Large intestine (tissue), 3 donors: ENCODE results near the gene ENTPD2. TPM values are rescaled to one million over a fixed set of nuclear protein-coding genes. Genes with fewer than 3 reads are reported as not detected.

ENCODE experiments used
- DNase-seq, 2 donors: peaks; one replicate each; pipeline versions ENCODE4 v3.0.0 to v3.0.0-alpha.2; 2013
- H3K27ac ChIP-seq: one replicate; pipeline ENCODE4 v1.5.1; 2013; ENCODE audit warnings: low read length
- H3K27me3 ChIP-seq: 2 replicates; pipeline ENCODE4 v1.6.1; 2013; ENCODE audit warnings: low read length; ENCODE audit not compliant: control insufficient read depth, insufficient read depth
- H3K36me3 ChIP-seq: 2 replicates; pipeline ENCODE4 v1.6.1; 2013; ENCODE audit warnings: low read length; ENCODE audit not compliant: control insufficient read depth, insufficient read depth
- H3K4me1 ChIP-seq: one replicate; pipeline ENCODE4 v1.6.1; 2013; ENCODE audit warnings: low read length; ENCODE audit not compliant: control insufficient read depth, insufficient read depth
- H3K4me3 ChIP-seq: one replicate; pipeline ENCODE4 v1.5.1; 2013; ENCODE audit warnings: low read length
- H3K9me3 ChIP-seq: one replicate; pipeline ENCODE4 v1.6.1; 2013; ENCODE audit warnings: mild to moderate bottlenecking, low read depth, low read length, moderate library complexity; ENCODE audit not compliant: control insufficient read depth
- WGBS: methylation state at CpG from one replicate; pipeline ENCODE4 v1.1.5; 2013; ENCODE audit warnings: low lambda C conversion rate; ENCODE audit not compliant: insufficient coverage; 5-methylcytosine and 5-hydroxymethylcytosine counted together
- polyA plus RNA-seq: library from polyadenylated mRNA; unstranded; fragments of 120-200 nt; gene quantifications from one replicate; pipeline ENCODE4 v1.2.1, GENCODE V29; 2013

Gene ENTPD2
- polyA plus RNA-seq, 1 donor: 9.9 TPM

DNA sequence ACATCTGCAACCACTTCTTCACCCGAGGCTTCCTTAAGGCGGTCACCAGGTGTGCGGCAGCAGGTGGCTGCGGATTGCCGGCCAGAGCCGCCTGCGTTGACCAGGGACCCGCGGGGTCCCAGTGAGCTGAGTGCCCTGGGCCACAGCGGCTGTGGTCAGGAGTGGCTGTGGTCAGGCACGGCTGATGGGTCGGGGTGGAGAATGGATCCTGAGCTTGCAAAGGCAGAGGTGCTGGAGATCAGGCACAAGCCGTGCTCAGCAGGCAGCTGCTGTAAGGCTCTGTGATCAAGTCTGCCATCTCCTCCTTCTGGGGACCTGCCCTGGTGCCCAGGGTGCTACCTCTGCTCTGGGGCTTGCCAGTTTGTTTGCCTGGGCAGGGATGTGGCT lies 25.5 kb upstream of the ENTPD2 start:
- Histone ChIP-seq H3K4me3 (no peak overlapping the region), H3K4me1 (peaks cover 24% of the 10 kb centered on the region), H3K9me3 (peaks cover 3% of the 10 kb centered on the region), H3K27ac (no peak overlapping the region), H3K27me3 (peaks cover 24% of the 10 kb centered on the region), H3K36me3 (peaks cover 32% of the 10 kb centered on the region)
- no CpG with 5 or more reads among the region's 13 CpGs for WGBS
- DNase-seq: no peak

DNA sequence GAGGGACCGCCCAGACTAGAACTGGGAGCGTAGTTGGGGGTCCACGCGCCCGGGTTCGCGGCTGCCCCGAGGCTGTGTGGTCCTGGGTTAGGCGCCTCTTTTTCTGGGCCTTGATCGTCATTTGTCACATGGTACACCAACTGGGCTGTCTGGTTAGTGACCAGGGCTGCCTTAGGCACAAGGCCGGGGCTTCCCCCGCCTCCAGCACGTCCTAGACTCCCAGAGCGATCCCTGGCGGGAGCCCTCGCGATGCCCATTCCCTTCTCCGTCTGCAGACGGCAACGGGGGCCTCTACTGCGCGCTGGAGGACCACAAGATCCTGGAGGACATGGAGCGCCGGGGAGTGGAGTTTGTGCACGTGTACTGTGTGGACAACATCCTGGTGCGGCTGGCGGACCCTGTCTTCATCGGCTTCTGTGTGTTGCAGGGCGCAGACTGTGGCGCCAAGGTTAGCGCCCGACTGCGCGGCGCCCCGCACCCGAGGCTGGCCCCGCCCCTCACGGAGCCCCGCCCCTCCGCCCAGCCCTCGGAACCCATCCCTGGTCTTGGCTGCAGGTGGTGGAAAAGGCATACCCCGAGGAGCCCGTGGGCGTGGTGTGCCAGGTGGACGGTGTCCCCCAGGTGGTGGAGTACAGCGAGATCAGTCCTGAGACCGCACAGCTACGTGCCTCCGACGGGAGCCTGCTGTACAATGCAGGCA lies 25.0 kb upstream of the ENTPD2 start:
- no CpG with 5 or more reads among the region's 51 CpGs for WGBS
- Histone ChIP-seq H3K4me1 (peaks cover 27% of the 10 kb centered on the region), H3K4me3 (peak overlapping the region; percentile 74), H3K27me3 (peaks cover 24% of the 10 kb centered on the region), H3K27ac (no peak overlapping the region), H3K36me3 (peaks cover 32% of the 10 kb centered on the region), H3K9me3 (peaks cover 3% of the 10 kb centered on the region)
- DNase-seq: peak in 1 of 2 donors; percentile 31

DNA sequence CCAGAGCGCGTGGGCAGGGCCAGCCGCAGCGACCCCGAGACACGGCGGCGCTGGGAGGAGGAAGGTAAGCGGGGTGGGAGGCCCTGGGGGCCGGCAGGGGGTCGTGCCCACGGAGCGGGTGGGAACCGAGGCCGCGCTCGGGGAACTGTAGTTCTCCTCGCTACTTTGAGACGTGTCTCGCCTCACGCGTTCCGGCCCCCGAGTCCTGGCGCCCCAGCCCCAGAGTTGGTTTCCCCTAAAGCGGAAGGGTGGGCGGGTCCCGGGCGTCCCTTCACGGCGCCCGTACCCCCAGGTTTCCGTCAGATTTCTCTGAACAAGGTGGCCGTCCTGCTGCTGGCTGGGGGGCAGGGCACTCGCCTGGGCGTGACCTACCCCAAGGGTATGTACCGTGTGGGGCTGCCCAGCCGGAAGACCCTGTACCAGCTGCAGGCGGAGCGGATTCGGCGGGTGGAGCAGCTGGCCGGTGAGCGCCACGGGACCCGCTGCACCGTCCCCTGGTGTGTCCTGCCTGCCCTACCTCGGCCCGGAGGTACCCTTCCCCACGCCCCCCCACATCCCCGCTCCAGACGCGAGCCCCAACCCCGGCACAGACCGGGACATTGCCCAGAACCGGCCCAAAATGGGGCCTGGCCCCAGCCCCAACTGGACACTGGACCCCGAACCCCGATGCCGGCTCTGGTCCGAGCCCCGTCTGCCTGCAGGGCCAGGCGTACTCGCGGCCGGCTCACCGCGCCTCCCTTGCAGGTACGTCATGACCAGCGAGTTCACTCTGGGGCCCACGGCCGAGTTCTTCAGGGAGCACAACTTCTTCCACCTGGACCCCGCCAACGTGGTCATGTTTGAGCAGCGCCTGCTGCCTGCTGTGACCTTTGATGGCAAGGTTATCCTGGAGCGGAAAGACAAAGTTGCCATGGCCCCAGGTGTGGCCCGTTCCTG lies 24.2 kb upstream of the ENTPD2 start:
- peaks cover 24% of the 10 kb centered on the region for H3K27me3 ChIP-seq
- peaks cover 30% of the 10 kb centered on the region for H3K36me3 ChIP-seq
- DNase-seq: peak in 1 of 2 donors; percentile 44
- no CpG with 5 or more reads among the region's 76 CpGs for WGBS
- peaks cover 3% of the 10 kb centered on the region for H3K9me3 ChIP-seq
- H3K4me1 ChIP-seq: peaks cover 34% of the 10 kb centered on the region
- peak overlapping the region; percentile 74 for H3K4me3 ChIP-seq
- H3K27ac ChIP-seq: no peak overlapping the region

DNA sequence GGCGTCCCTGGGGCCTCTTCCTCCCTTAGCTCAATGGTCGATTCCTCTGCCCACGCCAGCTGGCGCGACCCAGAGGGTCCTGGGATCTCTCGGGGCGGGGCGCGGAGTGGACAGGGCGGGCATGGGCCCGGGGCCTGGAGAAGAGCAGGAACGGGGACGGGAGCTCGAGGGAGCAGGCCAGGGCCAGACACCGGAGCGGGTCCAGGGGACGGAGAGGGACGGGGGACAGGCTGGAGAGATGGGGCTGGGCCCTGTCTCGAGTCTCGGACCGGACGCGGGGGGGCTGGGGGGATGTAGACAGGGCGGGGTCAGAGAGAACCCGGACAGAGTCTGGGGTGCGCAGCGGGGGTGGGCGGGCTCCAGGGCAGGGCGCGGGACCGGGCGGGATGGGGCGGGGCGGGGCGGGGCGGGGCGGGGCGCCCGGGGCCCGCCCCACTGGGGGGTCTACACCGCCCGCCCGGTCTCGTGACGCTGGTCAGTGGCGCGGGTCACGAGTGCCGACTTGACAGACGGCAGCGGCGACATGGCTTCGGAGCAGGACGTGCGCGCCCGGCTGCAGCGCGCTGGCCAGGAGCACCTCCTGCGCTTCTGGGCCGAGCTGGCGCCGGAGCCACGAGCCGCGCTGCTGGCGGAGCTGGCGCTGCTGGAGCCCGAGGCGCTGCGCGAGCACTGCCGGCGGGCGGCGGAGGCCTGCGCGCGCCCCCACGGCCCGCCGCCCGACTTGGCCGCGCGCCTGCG lies 23.3 kb upstream of the ENTPD2 start, which contains the start of gene UAP1L1:
Gene UAP1L1 (plus strand): TSS at position 508 of the 738 bp plus-strand sequence. CDS start 16 bp downstream, at position 524.
- Histone ChIP-seq H3K36me3 (peaks cover 25% of the 10 kb centered on the region), H3K4me1 (peaks cover 34% of the 10 kb centered on the region), H3K4me3 (peak within 1 kb of the TSS; percentile 74), H3K27ac (peak within 1 kb of the TSS; percentile 24), H3K9me3 (peaks cover 3% of the 10 kb centered on the region), H3K27me3 (peaks cover 24% of the 10 kb centered on the region)
- DNase-seq: peak; percentile 69 to 77
- WGBS: no CpG with 5 or more reads among the region's 87 CpGs

DNA sequence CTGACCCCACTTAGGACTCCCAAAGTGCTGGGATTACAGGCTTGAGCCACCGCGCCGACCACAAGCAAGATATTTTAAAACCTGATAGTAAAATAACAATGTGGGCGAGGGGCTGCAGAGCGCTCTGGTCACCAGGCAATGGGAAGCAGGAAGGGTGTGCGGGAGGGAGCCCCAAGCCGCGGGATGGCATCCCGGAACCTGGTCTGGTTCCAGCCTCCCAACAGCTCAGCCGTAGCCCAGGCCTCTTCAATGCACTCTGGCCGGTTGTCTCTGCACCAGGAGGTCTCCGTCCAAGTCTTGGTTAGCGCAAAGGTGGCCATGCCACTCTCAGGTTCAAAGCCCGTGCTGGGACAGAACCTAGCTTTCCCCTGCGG lies 22.8 kb upstream of the ENTPD2 start:
- peaks cover 34% of the 10 kb centered on the region for H3K4me1 ChIP-seq
- H3K4me3 ChIP-seq: peak overlapping the region; percentile 41
- H3K9me3 ChIP-seq: peaks cover 3% of the 10 kb centered on the region
- H3K27me3 ChIP-seq: peaks cover 24% of the 10 kb centered on the region
- H3K36me3 ChIP-seq: peaks cover 20% of the 10 kb centered on the region
- DNase-seq: no peak
- H3K27ac ChIP-seq: peak overlapping the region; percentile 24
- no CpG with 5 or more reads among the region's 15 CpGs for WGBS

DNA sequence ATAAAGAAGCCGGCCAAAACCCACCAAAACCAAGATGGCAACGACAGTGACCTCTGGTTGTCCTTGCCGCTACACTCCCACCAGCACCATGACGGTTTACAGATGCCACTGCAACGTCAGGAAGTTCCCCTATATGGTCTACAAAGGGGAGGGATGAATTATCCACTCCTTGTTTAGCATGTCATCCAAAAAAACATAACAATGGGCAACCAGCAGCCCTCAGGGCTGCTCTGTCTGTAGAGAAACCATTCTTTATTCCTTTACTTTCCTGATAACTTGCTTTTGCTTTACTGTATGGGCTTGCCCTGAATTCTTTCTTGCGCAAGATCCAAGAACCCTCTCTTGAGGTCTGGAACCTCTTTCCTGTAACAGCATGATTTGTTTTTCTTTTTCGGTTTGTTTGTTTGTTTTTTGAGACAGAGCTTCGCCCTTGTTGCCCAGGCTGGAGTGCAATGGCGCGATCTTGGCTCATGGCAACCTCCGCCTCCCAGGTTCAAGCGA lies 21.5 kb upstream of the ENTPD2 start:
- WGBS: 83% methylated on average over 1 of the region's 12 CpGs
- no peak overlapping the region for H3K4me3 ChIP-seq
- no peak overlapping the region for H3K27ac ChIP-seq
- peaks cover 24% of the 10 kb centered on the region for H3K27me3 ChIP-seq
- no peak for DNase-seq
- H3K4me1 ChIP-seq: peaks cover 43% of the 10 kb centered on the region
- peaks cover 6% of the 10 kb centered on the region for H3K9me3 ChIP-seq
- peaks cover 12% of the 10 kb centered on the region for H3K36me3 ChIP-seq

DNA sequence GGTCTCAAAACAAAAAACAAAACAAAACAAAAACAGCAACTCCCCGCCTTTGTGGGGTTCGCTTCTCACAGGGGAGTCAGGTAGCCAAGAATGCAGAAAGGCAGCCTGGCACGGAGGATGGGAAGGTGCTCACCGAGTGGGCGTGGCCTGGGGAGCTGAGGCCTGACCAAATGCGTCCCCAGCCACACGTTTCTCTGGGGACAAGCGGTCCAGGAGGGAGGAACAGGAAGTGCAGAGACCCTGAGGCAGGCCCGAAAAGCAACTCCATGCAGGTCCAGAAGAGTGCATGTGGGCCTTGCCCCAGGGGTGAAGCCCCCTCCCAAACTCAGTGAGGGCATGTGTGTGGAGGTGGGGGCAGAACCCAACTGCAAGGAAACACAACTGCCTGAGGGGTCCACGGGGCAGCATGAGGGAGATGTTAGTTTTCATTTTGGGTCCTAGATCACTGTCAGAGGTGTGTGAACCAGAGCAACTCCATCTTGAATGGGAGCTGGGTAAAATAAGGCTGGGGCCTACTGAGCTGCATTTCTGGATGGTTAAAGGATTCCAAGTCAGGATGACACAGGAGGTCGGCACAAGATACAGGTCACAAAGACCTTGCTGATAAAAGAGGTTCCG lies 20.9 kb upstream of the ENTPD2 start:
- no peak for DNase-seq
- H3K27me3 ChIP-seq: peaks cover 23% of the 10 kb centered on the region
- H3K4me1 ChIP-seq: peaks cover 43% of the 10 kb centered on the region

DNA sequence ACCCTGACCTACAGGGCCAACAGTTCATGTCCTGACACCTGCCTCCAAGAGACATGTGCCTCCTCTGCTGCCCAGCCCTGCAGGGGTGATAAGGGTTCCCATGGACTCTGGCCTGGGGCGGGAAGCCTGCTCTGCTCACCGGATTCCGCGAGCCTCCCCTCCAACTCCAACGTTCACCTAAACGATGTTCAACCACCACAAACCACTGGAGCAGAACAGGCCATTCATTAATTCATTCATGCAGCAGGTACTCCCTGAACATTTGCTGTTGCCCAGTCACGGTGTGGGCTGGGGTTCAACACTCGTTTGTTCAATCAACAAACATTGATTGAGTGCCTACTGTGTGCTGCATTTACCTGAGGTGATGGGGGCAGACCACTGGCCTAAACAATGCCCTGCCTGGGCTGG lies 20.1 kb upstream of the ENTPD2 start:
- DNase-seq: peak; percentile 86 to 92
- Histone ChIP-seq H3K27me3 (peaks cover 20% of the 10 kb centered on the region), H3K9me3 (peaks cover 6% of the 10 kb centered on the region), H3K36me3 (no peaks in the 10 kb centered on the region), H3K4me3 (no peak overlapping the region), H3K27ac (no peak overlapping the region), H3K4me1 (peaks cover 44% of the 10 kb centered on the region)
- no CpG with 5 or more reads among the region's 8 CpGs for WGBS

More for the DNA sequence above, 20.9 kb upstream of the ENTPD2 start:
- Histone ChIP-seq H3K27ac (no peak overlapping the region), H3K9me3 (peaks cover 6% of the 10 kb centered on the region), H3K36me3 (peaks cover 7% of the 10 kb centered on the region), H3K4me3 (no peak overlapping the region)
- WGBS: no CpG with 5 or more reads among the region's 12 CpGs

DNA sequence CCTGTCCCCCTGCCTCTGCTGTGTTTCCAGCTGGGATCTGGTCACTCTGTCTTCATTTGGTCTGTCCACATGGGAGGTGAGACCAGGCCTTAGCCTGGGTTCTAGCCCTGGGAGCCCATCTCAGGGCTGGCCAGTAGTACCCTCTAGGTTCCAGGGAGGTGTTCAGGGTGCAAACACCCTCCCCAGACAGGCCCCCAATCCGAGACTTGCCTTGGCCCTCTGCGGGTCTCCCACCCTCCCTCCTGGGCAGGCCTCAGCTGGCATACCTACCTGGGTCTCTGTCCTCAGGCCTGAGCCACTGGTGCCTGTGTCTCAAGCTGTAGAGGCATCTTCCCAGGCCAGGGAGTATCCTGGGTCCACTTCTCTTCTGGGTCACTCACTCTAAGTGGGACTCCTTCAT lies 17.4 kb upstream of the ENTPD2 start:
- no peaks in the 10 kb centered on the region for H3K36me3 ChIP-seq
- H3K4me1 ChIP-seq: peaks cover 43% of the 10 kb centered on the region
- no CpG with 5 or more reads among the region's 2 CpGs for WGBS
- no peak overlapping the region for H3K27ac ChIP-seq
- peaks cover 3% of the 10 kb centered on the region for H3K9me3 ChIP-seq
- DNase-seq: no peak
- peaks cover 4% of the 10 kb centered on the region for H3K27me3 ChIP-seq
- H3K4me3 ChIP-seq: no peak overlapping the region
